GM19099 (cell line): ENCODE measurements around the gene FGF19.
A peak's percentile ranks its signal among the peaks of the same experiment; 100 is the strongest.

Experiments
- POLR2A ChIP-seq: IDR thresholded peaks from 3 replicates; pipeline ENCODE4 v1.6.1; 2011; ENCODE audit warnings: low read depth; ENCODE audit not compliant: insufficient read length; ENCODE audit errors: extremely low read depth

Gene FGF19

DNA sequence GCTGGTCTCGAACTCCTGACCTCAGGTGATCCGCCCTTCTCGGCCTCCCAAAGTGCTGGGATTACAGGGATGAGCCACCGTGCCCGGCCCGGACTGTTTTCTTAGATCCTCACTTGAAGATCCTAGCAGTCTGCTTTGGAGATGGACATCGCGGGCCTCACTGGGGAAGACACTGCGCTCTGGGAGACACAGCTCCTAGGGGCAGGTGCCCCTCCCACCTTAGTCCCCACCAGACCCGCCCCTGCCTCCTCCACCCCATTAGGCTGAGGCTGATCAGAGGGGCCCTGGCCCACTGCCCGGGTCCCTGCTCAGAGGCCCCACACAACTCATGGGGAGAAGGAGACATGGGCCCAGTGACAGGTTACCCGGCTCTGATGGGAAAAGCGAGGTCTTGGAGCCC, 17.4 kb downstream of the FGF19 start:
- no peak for TF ChIP-seq POLR2A

DNA sequence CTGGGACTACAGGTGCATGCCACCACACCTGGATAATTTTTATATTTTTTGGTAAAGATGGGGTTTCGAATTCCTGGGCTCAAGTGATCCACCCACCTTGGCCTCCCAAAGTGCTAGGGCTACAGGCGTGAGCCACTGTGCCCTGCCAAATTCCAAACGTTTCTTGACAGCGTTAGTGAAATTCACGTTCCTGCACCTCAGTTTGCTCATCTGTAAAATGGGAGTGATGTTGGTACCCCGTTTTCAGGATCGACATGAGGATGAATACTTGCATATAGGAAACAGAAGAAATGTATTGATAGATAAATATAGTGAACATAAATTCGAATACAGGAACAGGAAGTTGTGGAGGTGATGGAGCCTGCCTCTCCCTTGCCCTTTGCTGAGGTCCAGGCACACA, 18.5 kb downstream of the FGF19 start:
- no peak for TF ChIP-seq POLR2A

GRCh38 chr11:69684651-69685050, 19.2 kb downstream of the FGF19 start:
- TF ChIP-seq POLR2A, result no peak

- no peak for TF ChIP-seq POLR2A
Observed at GRCh38 chr11:69683764-69684333, 20.0 kb downstream of the FGF19 start.

DNA sequence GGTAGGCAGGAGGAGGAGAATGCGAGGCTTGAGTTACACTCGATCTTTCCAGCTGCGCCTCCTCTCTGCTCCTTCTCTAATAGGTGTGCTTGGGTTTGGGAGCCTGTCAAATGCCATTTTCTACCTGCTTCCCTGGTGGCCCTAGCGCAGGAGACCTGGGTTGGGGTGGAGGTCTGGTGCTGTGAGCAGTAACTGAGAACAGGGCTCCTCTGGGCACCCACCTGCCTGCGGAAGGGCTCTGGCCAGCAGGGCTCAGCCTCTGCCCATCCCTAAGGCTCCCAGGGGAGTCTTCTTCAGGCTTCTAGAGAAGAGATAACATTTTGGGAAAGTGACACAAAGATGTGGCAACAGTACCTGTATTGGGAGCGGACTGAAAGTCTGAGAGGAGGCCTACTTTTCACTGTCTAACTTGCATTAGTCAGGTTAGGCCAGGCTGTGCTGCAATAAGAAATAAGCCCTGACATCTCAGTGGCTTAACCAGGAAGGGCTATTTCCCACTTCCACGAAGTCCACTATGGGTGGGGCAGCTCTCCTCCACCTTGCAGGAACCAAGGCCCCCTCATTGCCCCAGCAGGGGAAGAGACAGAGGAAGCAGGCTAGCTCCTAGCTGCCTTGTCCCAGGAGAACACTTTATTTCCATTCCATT, 21.0 kb downstream of the FGF19 start:
- no peak for TF ChIP-seq POLR2A

- no peak for TF ChIP-seq POLR2A
Observed at GRCh38 chr11:69682221-69682620, 21.6 kb downstream of the FGF19 start.

DNA sequence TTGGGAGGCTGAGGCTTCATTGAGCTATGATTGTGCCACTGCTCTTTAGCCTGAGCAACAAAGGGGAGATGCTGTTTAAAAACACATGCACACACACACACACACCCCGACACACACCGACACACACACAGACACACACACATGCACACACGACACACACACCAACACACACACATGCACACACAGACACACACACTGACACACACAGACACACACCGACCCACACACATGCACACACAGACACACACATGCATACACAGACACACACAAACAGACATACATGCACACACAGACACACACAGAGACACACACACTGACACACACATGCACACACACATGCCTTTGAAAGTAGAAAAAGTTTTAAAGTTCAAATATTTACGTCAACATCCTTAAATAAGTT, 23.1 kb downstream of the FGF19 start:
- TF ChIP-seq POLR2A, result no peak

GRCh38 chr11:69677749-69678148, 26.1 kb downstream of the FGF19 start:
- no peak for TF ChIP-seq POLR2A

DNA sequence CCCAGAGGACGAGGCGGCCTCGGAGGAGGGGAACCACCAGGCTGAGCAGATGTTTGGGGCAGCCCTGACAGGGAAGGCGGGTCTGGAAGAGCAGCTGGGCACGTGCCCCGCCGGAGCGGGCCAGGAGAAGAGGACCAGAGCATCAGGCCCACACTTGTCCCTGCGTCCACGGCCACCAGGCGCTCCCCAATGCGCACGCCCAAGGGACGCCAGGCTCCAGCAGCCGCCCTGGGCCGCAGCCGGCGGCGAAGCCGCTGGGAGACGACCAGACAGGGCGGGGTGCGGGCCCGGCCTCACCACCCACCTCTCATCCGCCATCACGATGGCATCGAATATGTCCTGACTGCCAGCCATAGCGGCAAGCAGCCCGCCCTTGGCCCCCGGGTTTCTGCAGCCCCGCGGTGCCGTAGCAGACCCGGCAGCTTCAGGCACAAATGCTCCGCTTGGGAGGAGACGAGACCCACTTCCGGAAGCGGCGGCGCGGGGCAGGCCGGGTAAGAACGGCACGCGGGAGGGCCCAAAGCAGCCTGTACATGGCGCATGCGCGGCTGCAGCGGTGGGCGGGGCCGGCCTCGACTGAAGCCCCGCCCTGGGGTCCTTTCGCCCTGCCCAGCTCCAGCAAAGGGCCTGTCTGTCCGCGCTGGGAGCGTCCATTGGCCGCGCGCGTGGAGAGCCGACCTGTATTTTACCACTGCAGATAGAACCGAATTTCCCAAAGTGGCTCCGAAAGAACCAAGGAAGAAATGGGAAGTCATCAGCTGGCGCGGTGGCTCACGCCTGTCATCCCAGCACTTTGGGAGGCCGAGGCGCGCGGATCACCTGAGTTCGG, 28.7 kb downstream of the FGF19 start, which contains the start of gene LTO1:
Gene LTO1 (minus strand): TSS at position 468 of the 829 bp plus-strand sequence. CDS start 114 bp downstream, at position 354.
- TF ChIP-seq POLR2A, result peak; percentile 92

GRCh38 chr11:69674267-69674885, 29.4 kb downstream of the FGF19 start:
- TF ChIP-seq POLR2A, result no peak

GRCh38 chr11:69671734-69672465, 31.9 kb downstream of the FGF19 start:
- no peak for TF ChIP-seq POLR2A

- TF ChIP-seq POLR2A, result no peak
Observed at GRCh38 chr11:69670158-69670845, 33.5 kb downstream of the FGF19 start.

DNA sequence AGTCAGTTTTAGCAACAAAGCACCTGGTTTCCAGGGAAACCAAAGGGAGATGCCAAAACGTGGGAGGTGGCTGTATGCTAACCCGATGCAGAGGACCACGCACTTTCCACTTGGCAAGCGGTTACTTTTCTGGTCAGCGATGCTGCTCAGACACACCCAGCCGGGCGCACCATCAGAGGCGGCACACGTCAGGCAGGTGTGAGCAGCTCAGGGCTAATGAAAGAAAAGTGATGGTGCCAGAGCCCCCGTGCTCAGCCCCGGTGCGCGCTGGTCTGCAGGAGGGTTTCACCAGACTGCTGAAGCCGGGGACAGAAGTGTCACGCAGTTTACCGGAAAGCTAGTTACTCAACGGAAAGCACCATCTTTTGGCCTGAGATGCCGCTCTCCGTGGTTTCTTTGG, 34.3 kb downstream of the FGF19 start:
- no peak for TF ChIP-seq POLR2A
